HEK293 (cell line): Measurements from ENCODE around the gene KIAA1614.

Experiments
- CTCF ChIA-PET: fragments of 350-600 bp; formaldehyde crosslinking; extraction: SDS; loops from one replicate; lab custom pipeline; 2021; ENCODE audit warnings: antibody characterized with exemption; lab: Yijun Ruan, JAX
- POLR2A ChIA-PET: fragments of 300-600 bp; formaldehyde crosslinking; extraction: SDS; loops from one replicate; lab custom pipeline; 2020; ENCODE audit warnings: antibody characterized with exemption, inconsistent platforms; lab: Yijun Ruan, JAX
- H3K27ac ChIP-seq: fragments of 200-500 bp; sonication (Bioruptor generic); 2 replicates; pipeline ENCODE4 v1.5.1; 2014; ENCODE audit warnings: low read depth, low read length, control low read depth, inconsistent platforms; ENCODE audit errors: extremely low read depth
- H3K36me3 ChIP-seq, 2 experiments: fragments of 200-500 bp in 1 of 2; sonication (Bioruptor generic) in 1 of 2; 1 replicate in 1 of 2; 2 replicates in 1 of 2; pipeline ENCODE4 v1.5.1; 2014 to 2017; ENCODE audit warnings: inconsistent platforms in 2 of 2, low read length in 2 of 2; ENCODE audit not compliant: control insufficient read depth in 2 of 2, insufficient read depth in 1 of 2
- H3K4me1 ChIP-seq: fragments of 200-500 bp; sonication (Bioruptor generic); 2 replicates; pipeline ENCODE4 v1.5.1; 2014; ENCODE audit warnings: mild to moderate bottlenecking, low read length, inconsistent platforms; ENCODE audit not compliant: control insufficient read depth, insufficient read depth
- H3K4me3 ChIP-seq: 2 replicates; pipeline ENCODE4 v1.5.1; 2011; ENCODE audit warnings: low read depth, mild to moderate bottlenecking, control low read depth, low read length, moderate library complexity
- H3K9me3 ChIP-seq: fragments of 200-500 bp; sonication (Bioruptor generic); 2 replicates; pipeline ENCODE4 v1.5.1; 2014; ENCODE audit warnings: low read depth, low read length, inconsistent platforms; ENCODE audit not compliant: control insufficient read depth, insufficient read depth
- PBX3 ChIP-seq: sonication (generic); formaldehyde crosslinking; IDR thresholded peaks from 2 replicates; pipeline ENCODE4 v1.8.1; 2022; ENCODE audit warnings: mild to moderate bottlenecking, moderate library complexity, missing genetic modification reagents
- SP2 ChIP-seq: fragments of 450-650 bp; formaldehyde crosslinking; IDR thresholded peaks from 2 replicates; pipeline ENCODE4 v1.5.1; 2016; ENCODE audit warnings: missing biosample characterization, missing genetic modification characterization
- TRIM28 ChIP-seq: IDR thresholded peaks from 2 replicates; pipeline ENCODE4 v1.6.1; 2011; ENCODE audit warnings: low read length, control low read depth, borderline replicate concordance
- ZBTB44 ChIP-seq: fragments of 450-650 bp; IDR thresholded peaks from 2 replicates; pipeline ENCODE4 v1.5.1; 2018; ENCODE audit warnings: missing biosample characterization, mild to moderate bottlenecking, missing genetic modification characterization
- ZBTB7A ChIP-seq: fragments of 450-650 bp; formaldehyde crosslinking; IDR thresholded peaks from 2 replicates; pipeline ENCODE4 v1.5.1; 2016; ENCODE audit warnings: low read depth, missing biosample characterization, missing genetic modification characterization
- ZNF114 ChIP-seq: fragments of 450-650 bp; formaldehyde crosslinking; IDR thresholded peaks from 2 replicates; pipeline ENCODE4 v1.5.0; 2017; ENCODE audit warnings: missing biosample characterization, missing genetic modification characterization
- ZNF184 ChIP-seq: fragments of 450-650 bp; IDR thresholded peaks from 2 replicates; pipeline ENCODE4 v1.5.1; 2018; ENCODE audit warnings: missing biosample characterization, mild to moderate bottlenecking, missing genetic modification characterization
- ZNF239 ChIP-seq: fragments of 450-650 bp; formaldehyde crosslinking; IDR thresholded peaks from 2 replicates; pipeline ENCODE4 v1.5.1; 2016; ENCODE audit warnings: missing biosample characterization, missing genetic modification characterization
- ZNF266 ChIP-seq: fragments of 450-650 bp; formaldehyde crosslinking; IDR thresholded peaks from 2 replicates; pipeline ENCODE4 v1.5.1; 2016; ENCODE audit warnings: missing biosample characterization, missing genetic modification characterization, low read depth
- ZNF398 ChIP-seq: fragments of 450-650 bp; formaldehyde crosslinking; IDR thresholded peaks from 2 replicates; pipeline ENCODE4 v1.5.1; 2017; ENCODE audit warnings: missing biosample characterization, missing genetic modification characterization
- ZNF558 ChIP-seq: fragments of 450-650 bp; formaldehyde crosslinking; IDR thresholded peaks from 2 replicates; pipeline ENCODE4 v1.5.1; 2016; ENCODE audit warnings: missing biosample characterization, missing genetic modification characterization
- ZNF561 ChIP-seq: fragments of 450-650 bp; IDR thresholded peaks from 2 replicates; pipeline ENCODE4 v1.5.1; 2018; ENCODE audit warnings: missing biosample characterization, missing genetic modification characterization, borderline replicate concordance
- ZNF701 ChIP-seq: fragments of 450-650 bp; formaldehyde crosslinking; IDR thresholded peaks from 2 replicates; pipeline ENCODE4 v1.5.1; 2016; ENCODE audit warnings: missing biosample characterization, missing genetic modification characterization
- ZNF747 ChIP-seq: fragments of 450-650 bp; formaldehyde crosslinking; IDR thresholded peaks from 2 replicates; pipeline ENCODE4 v1.5.1; 2016; ENCODE audit warnings: missing biosample characterization, missing genetic modification characterization
- ZNF785 ChIP-seq: fragments of 450-650 bp; formaldehyde crosslinking; IDR thresholded peaks from 2 replicates; pipeline ENCODE4 v1.5.1; 2016; ENCODE audit warnings: missing biosample characterization, missing genetic modification characterization
- ZNF843 ChIP-seq: fragments of 450-650 bp; formaldehyde crosslinking; IDR thresholded peaks from 2 replicates; pipeline ENCODE4 v1.5.1; 2016; ENCODE audit warnings: missing biosample characterization, missing genetic modification characterization
- TF ChIP-seq, protein P1 (sequence below): fragments of 450-650 bp; formaldehyde crosslinking; IDR thresholded peaks from 2 replicates; pipeline ENCODE4 v1.5.1; 2017; ENCODE audit warnings: missing biosample characterization, missing genetic modification characterization
- TF ChIP-seq, protein P2 (sequence below): fragments of 450-650 bp; formaldehyde crosslinking; IDR thresholded peaks from 2 replicates; pipeline ENCODE4 v1.5.0; 2017; ENCODE audit warnings: missing biosample characterization, missing genetic modification characterization, borderline replicate concordance

The KIAA1614 gene

GRCh38 chr1:180915426-180915965 lies 2.8 kb downstream of the KIAA1614 start:
- Histone ChIP-seq H3K4me3 (no peak overlapping the region), H3K9me3 (no peaks in the 10 kb centered on the region), H3K27ac (no peak overlapping the region), H3K4me1 (no peaks in the 10 kb centered on the region), H3K36me3 (no peaks in the 10 kb centered on the region)
- ChIA-PET POLR2A (no interaction called here), CTCF (interaction anchor here (0.6 to 1.6 kb wide), 4 partner anchors 7 to 1169 kb away, joined by 3 to 4 read pairs (median 3); no protein-coding TSS in a partner anchor)
- no peak for TF ChIP-seq ZNF701 (tag by site-specific recombination)
- TF ChIP-seq, protein P1, sequence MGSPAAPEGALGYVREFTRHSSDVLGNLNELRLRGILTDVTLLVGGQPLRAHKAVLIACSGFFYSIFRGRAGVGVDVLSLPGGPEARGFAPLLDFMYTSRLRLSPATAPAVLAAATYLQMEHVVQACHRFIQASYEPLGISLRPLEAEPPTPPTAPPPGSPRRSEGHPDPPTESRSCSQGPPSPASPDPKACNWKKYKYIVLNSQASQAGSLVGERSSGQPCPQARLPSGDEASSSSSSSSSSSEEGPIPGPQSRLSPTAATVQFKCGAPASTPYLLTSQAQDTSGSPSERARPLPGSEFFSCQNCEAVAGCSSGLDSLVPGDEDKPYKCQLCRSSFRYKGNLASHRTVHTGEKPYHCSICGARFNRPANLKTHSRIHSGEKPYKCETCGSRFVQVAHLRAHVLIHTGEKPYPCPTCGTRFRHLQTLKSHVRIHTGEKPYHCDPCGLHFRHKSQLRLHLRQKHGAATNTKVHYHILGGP: no peak
- no peak for TF ChIP-seq ZNF398 (tag by site-specific recombination)
- no peak for TF ChIP-seq SP2 (tag by site-specific recombination)
- no peak for TF ChIP-seq ZNF239 (tag by site-specific recombination)
- TF ChIP-seq ZNF561: no peak
- TF ChIP-seq PBX3 (CRISPR knock-in tag): no peak
- no peak for TF ChIP-seq ZNF843 (tag by site-specific recombination)
- no peak for TF ChIP-seq ZNF266 (tag by site-specific recombination)
- no peak for TF ChIP-seq TRIM28
- TF ChIP-seq ZBTB7A (tag by site-specific recombination): no peak
- TF ChIP-seq, protein P2, sequence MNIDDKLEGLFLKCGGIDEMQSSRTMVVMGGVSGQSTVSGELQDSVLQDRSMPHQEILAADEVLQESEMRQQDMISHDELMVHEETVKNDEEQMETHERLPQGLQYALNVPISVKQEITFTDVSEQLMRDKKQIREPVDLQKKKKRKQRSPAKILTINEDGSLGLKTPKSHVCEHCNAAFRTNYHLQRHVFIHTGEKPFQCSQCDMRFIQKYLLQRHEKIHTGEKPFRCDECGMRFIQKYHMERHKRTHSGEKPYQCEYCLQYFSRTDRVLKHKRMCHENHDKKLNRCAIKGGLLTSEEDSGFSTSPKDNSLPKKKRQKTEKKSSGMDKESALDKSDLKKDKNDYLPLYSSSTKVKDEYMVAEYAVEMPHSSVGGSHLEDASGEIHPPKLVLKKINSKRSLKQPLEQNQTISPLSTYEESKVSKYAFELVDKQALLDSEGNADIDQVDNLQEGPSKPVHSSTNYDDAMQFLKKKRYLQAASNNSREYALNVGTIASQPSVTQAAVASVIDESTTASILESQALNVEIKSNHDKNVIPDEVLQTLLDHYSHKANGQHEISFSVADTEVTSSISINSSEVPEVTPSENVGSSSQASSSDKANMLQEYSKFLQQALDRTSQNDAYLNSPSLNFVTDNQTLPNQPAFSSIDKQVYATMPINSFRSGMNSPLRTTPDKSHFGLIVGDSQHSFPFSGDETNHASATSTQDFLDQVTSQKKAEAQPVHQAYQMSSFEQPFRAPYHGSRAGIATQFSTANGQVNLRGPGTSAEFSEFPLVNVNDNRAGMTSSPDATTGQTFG: no peak
- no peak for TF ChIP-seq ZNF747 (tag by site-specific recombination)
- no peak for TF ChIP-seq ZNF114 (tag by site-specific recombination)
- no peak for TF ChIP-seq ZNF785 (tag by site-specific recombination)
- TF ChIP-seq ZNF558: no peak
- no peak for TF ChIP-seq ZNF184
- TF ChIP-seq ZBTB44 (tag by site-specific recombination): no peak
